Smooth muscle cell of the umbilical artery (primary cell): ENCODE results near the gene TTYH1. TPM values are rescaled to one million over a fixed set of nuclear protein-coding genes. Genes with fewer than 3 reads are reported as not detected.

Experiments used
- total RNA-seq: library from RNA; depleted of rRNA; stranded (reverse); fragments of >200 nt; gene quantifications from 2 replicates; pipeline ENCODE4 v1.2.3, GENCODE V29; 2014

TTYH1 gene
- not detected in 2 replicates for total RNA-seq

DNA sequence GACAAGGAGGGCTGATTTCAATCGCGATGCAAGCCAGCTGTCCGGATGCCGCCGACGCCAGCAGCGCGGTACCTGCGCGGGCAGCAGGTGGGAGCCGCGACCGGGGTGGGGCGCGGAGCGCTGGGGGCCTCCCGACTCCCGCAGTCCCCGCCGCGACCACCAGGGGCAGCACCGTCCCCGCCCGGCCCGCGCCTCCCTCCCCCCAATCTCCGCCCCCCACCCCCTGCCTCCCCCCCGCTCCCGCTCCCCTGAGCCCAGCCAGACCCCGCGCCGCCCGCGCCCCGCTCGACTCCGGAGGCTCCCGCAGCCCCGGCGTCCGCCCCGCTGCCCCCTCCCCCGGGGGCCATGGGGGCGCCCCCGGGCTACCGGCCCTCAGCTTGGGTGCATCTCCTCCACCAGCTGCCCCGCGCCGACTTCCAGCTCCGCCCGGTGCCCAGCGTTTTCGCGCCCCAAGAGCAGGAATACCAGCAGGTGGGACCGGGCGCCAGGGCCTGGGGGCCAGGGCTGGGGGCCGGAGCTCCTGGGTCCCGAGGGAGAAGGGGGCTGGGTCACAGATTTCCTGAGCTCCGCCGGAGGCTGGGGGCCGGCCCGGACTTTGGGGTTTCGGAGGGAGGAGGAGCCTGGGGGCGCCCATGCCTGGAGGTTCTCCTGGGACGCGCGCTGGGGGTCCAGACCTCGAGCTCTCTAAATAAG lies at the start of gene TTYH1:
TSS of gene TTYH1 (plus strand) at position 257 of the 693 bp plus-strand sequence. CDS start at position 346, 89 bp downstream.

GRCh38 chr19:54448774-54449700 lies 33.8 kb downstream of the TTYH1 start, which contains the start of gene LENG8:
Gene LENG8, plus strand, starts transcription at chr19:54449199. Its CDS starts 2,146 bp downstream, at chr19:54451345.

DNA sequence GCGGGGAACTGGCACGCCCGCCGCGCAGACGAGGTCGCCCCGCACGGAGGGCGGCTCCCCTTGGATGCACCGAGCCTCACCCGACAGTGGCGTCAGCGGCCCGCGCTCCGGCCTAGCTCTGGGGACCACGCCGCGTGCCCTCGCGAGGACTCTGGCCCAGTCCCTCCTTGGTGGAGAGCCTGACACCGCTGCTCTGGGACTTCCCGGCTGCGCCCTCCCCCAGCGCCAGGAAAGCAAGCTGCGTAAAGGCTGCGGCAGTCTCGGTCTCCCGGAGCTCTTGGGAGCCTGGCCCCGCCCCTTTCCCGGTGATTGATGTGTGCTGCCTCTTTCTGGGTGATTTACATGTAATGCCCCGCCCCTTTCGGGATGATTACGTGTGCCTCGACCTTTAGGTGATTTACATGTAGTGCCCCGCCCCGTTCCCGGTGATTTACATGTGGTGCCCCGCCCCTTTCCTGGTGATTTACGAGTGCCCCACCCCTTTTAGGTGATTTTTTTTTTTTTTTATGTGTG lies 48.3 kb downstream of the TTYH1 start, which contains the start of gene LENG9:
TSS of gene LENG9 (minus strand) at position 248 of the 513 bp plus-strand sequence. CDS start 252 bp downstream, outside the sequence.

GRCh38 chr19:54473071-54473891 lies 58.0 kb downstream of the TTYH1 start, which contains the start of gene CDC42EP5:
Gene CDC42EP5, minus strand, starts transcription at chr19:54473296. Its CDS starts 7,749 bp downstream, at chr19:54465547.

Other genes starting within 250 kb of the TTYH1 start
- under 0.01 and 0.60 TPM in 2 replicates for gene TMC4, start 242.3 kb upstream of the TTYH1 start, total RNA-seq
- 59.7 and 112 TPM in 2 replicates for gene MBOAT7, start 225.9 kb upstream of the TTYH1 start, total RNA-seq
- 65.0 and 78.9 TPM in 2 replicates for gene TSEN34, start 224.2 kb upstream of the TTYH1 start, total RNA-seq
- 753 and 1,564 TPM in 2 replicates for gene RPS9, start 214.6 kb upstream of the TTYH1 start, total RNA-seq
- not detected in 2 replicates for gene LILRB3, start 192.5 kb upstream of the TTYH1 start, total RNA-seq
- gene LILRA6, start 172.7 kb upstream of the TTYH1 start, total RNA-seq = not detected in 2 replicates
- gene LILRB5, start 158.2 kb upstream of the TTYH1 start, total RNA-seq = not detected in 2 replicates
- gene LILRB2, start 134.4 kb upstream of the TTYH1 start, total RNA-seq = not detected in 2 replicates
- not detected in 2 replicates for gene LILRA5, start 102.3 kb upstream of the TTYH1 start, total RNA-seq
- not detected in 2 replicates for gene LILRA4, start 76.3 kb upstream of the TTYH1 start, total RNA-seq
- not detected in 2 replicates for gene LAIR1, start 50.5 kb upstream of the TTYH1 start, total RNA-seq
- gene LENG8, start 33.7 kb downstream of the TTYH1 start, total RNA-seq = 42.2 and 107 TPM in 2 replicates
- gene LENG9, start 48.3 kb downstream of the TTYH1 start, total RNA-seq = 7.3 and 9.8 TPM in 2 replicates
- gene CDC42EP5, start 57.8 kb downstream of the TTYH1 start, total RNA-seq = 7.8 and 11.3 TPM in 2 replicates
- not detected in 2 replicates for gene LAIR2, start 87.4 kb downstream of the TTYH1 start, total RNA-seq
- not detected in 2 replicates for gene LILRA2, start 158.3 kb downstream of the TTYH1 start, total RNA-seq
- gene LILRA1, start 178.2 kb downstream of the TTYH1 start, total RNA-seq = not detected in 2 replicates
- gene LILRB1, start 215.0 kb downstream of the TTYH1 start, total RNA-seq = not detected in 2 replicates
- not detected in 2 replicates for gene LILRB4, start 247.5 kb downstream of the TTYH1 start, total RNA-seq